Hepatocyte (in vitro differentiated cells): Measurements from ENCODE around the gene MIOX. TPM values are rescaled to one million over a fixed set of nuclear protein-coding genes. Genes with fewer than 3 reads are reported as not detected.

ENCODE experiments used
- DNase-seq: peaks from one replicate; pipeline ENCODE4 v3.0.0-alpha.2; 2016; ENCODE audit warnings: low spot score
- H2AFZ ChIP-seq: fragments of 200-600 bp; sonication (generic); 2 replicates; pipeline ENCODE4 v1.6.0; 2016; ENCODE audit warnings: antibody characterized with exemption, mild to moderate bottlenecking
- H3K27ac ChIP-seq: fragments of 200-600 bp; sonication (generic); 2 replicates; pipeline ENCODE4 v1.5.1; 2016; ENCODE audit warnings: mild to moderate bottlenecking
- H3K27me3 ChIP-seq: fragments of 200-600 bp; sonication (generic); 2 replicates; pipeline ENCODE4 v1.6.1; 2016
- H3K36me3 ChIP-seq: fragments of 200-600 bp; sonication (generic); replicated peaks from 2 replicates; pipeline ENCODE4 v1.5.1; 2016; ENCODE audit warnings: low read depth; ENCODE audit not compliant: insufficient read depth
- H3K4me1 ChIP-seq: fragments of 200-600 bp; sonication (generic); 2 replicates; pipeline ENCODE4 v1.5.1; 2016; ENCODE audit warnings: mild to moderate bottlenecking, moderate library complexity; ENCODE audit not compliant: insufficient read depth
- H3K4me2 ChIP-seq: fragments of 200-600 bp; sonication (generic); 2 replicates; pipeline ENCODE4 v1.6.0; 2016
- H3K4me3 ChIP-seq: fragments of 200-600 bp; sonication (generic); 2 replicates; pipeline ENCODE4 v1.5.1; 2016; ENCODE audit warnings: mild to moderate bottlenecking
- H3K79me2 ChIP-seq: fragments of 200-600 bp; sonication (generic); 2 replicates; pipeline ENCODE4 v1.6.0; 2017; ENCODE audit warnings: mild to moderate bottlenecking
- H3K9me2 ChIP-seq: fragments of 200-600 bp; sonication (generic); replicated peaks from 2 replicates; pipeline ENCODE4 v1.6.0; 2017; ENCODE audit warnings: mild to moderate bottlenecking; ENCODE audit not compliant: insufficient read depth
- H3K9me3 ChIP-seq: fragments of 200-600 bp; sonication (generic); 2 replicates; pipeline ENCODE4 v1.5.1; 2016; ENCODE audit warnings: low read depth, mild to moderate bottlenecking
- H4K20me1 ChIP-seq: fragments of 200-600 bp; sonication (generic); 2 replicates; pipeline ENCODE4 v1.6.0; 2016; ENCODE audit warnings: mild to moderate bottlenecking; ENCODE audit not compliant: insufficient read depth, poor library complexity, severe bottlenecking
- CTCF ChIP-seq: fragments of 200-600 bp; sonication (generic); IDR thresholded peaks from 2 replicates; pipeline ENCODE4 v1.5.1; 2016; ENCODE audit warnings: antibody characterized with exemption, mild to moderate bottlenecking; ENCODE audit not compliant: poor library complexity
- EZH2 ChIP-seq: fragments of 200-600 bp; sonication (generic); IDR thresholded peaks from 2 replicates; pipeline ENCODE4 v1.6.1; 2016; ENCODE audit warnings: antibody characterized with exemption, mild to moderate bottlenecking, borderline replicate concordance
- EZH2phosphoT487 ChIP-seq: fragments of 200-600 bp; sonication (generic); IDR thresholded peaks from one replicate; pipeline ENCODE4 v1.6.1; 2018; ENCODE audit warnings: antibody characterized with exemption, mild to moderate bottlenecking, low read depth, moderate library complexity; ENCODE audit not compliant: unreplicated experiment, severe bottlenecking
- WGBS: methylation state at CpG from one replicate; pipeline ENCODE4 v1.1.6; 2016; ENCODE audit warnings: low lambda C conversion rate; ENCODE audit errors: missing lambda C conversion rate; 5-methylcytosine and 5-hydroxymethylcytosine counted together
- polyA plus RNA-seq: library from polyadenylated mRNA; unstranded; fragments of >200 nt; fragmentation: Nextera tagmentation; extraction: Ambion mirVana; gene quantifications from 2 replicates; pipeline ENCODE4 v1.2.1, GENCODE V29; 2016
- total RNA-seq: library from RNA; depleted of rRNA; stranded (reverse); fragments of >200 nt; gene quantifications from 2 replicates; pipeline ENCODE4 v1.2.3, GENCODE V29; 2014

Gene MIOX
- total and polyA plus RNA-seq, 2 experiments from 2014 or later = not detected

- Histone ChIP-seq H2AFZ (no peak overlapping the region), H3K79me2 (peaks cover 63% of the 10 kb centered on the region), H3K4me2 (peak overlapping the region; percentile 83), H3K4me1 (peaks cover 42% of the 10 kb centered on the region), H3K9me3 (no peaks in the 10 kb centered on the region), H3K9me2 (no peaks in the 10 kb centered on the region), H3K36me3 (no peaks in the 10 kb centered on the region), H3K4me3 (no peak overlapping the region), H3K27ac (no peak overlapping the region), H3K27me3 (no peaks in the 10 kb centered on the region), H4K20me1 (peaks cover 64% of the 10 kb centered on the region)
- DNase-seq = no peak
- peak; percentile 21 for TF ChIP-seq CTCF
- no peak for TF ChIP-seq EZH2phosphoT487
- no peak for TF ChIP-seq EZH2
- 80% methylated on average over 6 of the region's 6 CpGs for WGBS
These were observed 13.6 kb upstream of the MIOX start for GRCh38 chr22:50473088-50473487.

- H3K27ac ChIP-seq = peak overlapping the region; percentile 85
- H3K4me1 ChIP-seq = peaks cover 42% of the 10 kb centered on the region
- peak; percentile 75 for DNase-seq
- H3K36me3 ChIP-seq = no peaks in the 10 kb centered on the region
- WGBS = 22% methylated on average over 21 of the region's 62 CpGs
- H3K9me2 ChIP-seq = no peaks in the 10 kb centered on the region
- peaks cover 54% of the 10 kb centered on the region for H4K20me1 ChIP-seq
- peaks cover 56% of the 10 kb centered on the region for H3K79me2 ChIP-seq
- H3K27me3 ChIP-seq = peaks cover 1% of the 10 kb centered on the region
- H3K4me3 ChIP-seq = peak overlapping the region; percentile 44
- TF ChIP-seq EZH2 (no peak), EZH2phosphoT487 (no peak), CTCF (no peak)
- no peak overlapping the region for H2AFZ ChIP-seq
- peak overlapping the region; percentile 83 for H3K4me2 ChIP-seq
- no peaks in the 10 kb centered on the region for H3K9me3 ChIP-seq
These were observed 12.6 kb upstream of the MIOX start for GRCh38 chr22:50473855-50474671.

- Histone ChIP-seq H3K79me2 (peaks cover 46% of the 10 kb centered on the region), H3K4me3 (peak within 1 kb of the TSS; percentile 53), H3K27me3 (peaks cover 10% of the 10 kb centered on the region), H3K4me2 (peak within 1 kb of the TSS; percentile 89), H3K4me1 (peaks cover 34% of the 10 kb centered on the region), H4K20me1 (peaks cover 45% of the 10 kb centered on the region), H3K9me2 (no peaks in the 10 kb centered on the region), H3K36me3 (no peaks in the 10 kb centered on the region), H3K9me3 (no peaks in the 10 kb centered on the region), H2AFZ (peak within 1 kb of the TSS; percentile 71), H3K27ac (peak within 1 kb of the TSS; percentile 85)
- TF ChIP-seq EZH2phosphoT487 = no peak
- TF ChIP-seq CTCF = no peak
- TF ChIP-seq EZH2 = no peak
- 8% methylated on average over 30 of the region's 97 CpGs for WGBS
- DNase-seq = peak; percentile 97
These were observed 11.7 kb upstream of the MIOX start, which contains the start of gene SBF1 for GRCh38 chr22:50474710-50475651. Gene SBF1, minus strand, starts transcription at chr22:50475035. Its CDS starts 195 bp downstream, at chr22:50474840.
